Hematopoietic multipotent progenitor cell treated with erythropoietin and hydrocortisone succinate and interleukin-3 and kit ligand, for 8 days (in vitro differentiated cells): Measurements from ENCODE around the gene SHROOM3.

ENCODE experiments used
- DNase-seq: peaks from one replicate; pipeline ENCODE4 v3.0.0-alpha.2; 2015

Gene SHROOM3

DNA sequence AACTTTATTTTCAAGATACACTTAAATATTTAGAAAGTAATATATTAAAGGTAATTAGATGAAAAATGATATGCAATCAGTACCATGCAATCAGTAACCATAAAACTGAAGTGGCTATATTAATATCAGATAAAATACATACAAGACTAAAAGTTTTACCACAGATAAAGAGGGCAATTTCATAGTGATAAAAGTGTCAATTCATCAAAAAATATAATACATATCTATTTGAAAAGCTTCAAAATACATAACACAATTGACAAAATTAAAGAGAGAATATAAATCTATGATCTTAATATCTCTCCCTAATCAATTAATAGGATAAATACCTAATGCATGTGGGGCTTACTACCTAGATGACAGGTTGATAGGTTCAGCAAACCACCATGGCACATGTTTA lies 357.4 kb downstream of the SHROOM3 start:
- DNase-seq, result no peak

DNA sequence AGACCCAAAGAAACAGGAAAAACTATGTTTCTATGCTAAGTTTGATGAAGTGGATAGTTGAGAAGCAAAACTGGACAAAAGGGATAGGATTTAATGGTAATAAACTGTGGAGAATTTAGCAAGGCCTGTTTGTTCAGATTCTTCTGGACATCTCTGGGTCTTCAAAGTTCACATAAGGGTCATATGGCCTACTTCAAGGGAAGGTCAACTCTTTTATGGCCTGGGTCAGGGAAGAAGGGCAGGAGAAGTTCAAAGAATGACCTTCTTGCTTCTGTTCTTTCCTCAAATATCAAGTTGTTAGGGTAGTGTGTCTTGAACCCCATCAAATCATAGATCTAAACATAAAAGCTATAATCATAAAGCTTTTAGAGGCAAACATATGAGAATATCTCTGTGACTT lies 360.2 kb downstream of the SHROOM3 start:
- no peak for DNase-seq

DNA sequence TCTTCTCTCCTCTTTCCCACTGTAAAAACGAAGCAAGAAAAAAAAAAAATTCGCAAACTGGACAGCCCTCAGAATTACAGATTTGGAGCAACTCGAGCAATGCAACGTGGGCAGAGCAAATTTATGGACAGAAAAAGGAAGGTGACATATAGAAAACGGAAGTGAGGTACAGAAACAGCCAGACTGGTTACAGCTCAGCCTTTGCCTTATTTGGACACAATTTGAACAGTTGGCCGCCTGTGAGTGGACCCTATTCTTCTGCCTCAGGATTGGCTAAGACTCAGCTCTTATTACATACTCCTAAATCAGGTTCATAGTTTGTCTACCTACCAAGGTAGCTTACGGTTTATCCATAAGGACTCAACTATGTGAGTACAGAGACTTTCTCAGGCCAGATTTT lies 364.1 kb downstream of the SHROOM3 start:
- no peak for DNase-seq

DNA sequence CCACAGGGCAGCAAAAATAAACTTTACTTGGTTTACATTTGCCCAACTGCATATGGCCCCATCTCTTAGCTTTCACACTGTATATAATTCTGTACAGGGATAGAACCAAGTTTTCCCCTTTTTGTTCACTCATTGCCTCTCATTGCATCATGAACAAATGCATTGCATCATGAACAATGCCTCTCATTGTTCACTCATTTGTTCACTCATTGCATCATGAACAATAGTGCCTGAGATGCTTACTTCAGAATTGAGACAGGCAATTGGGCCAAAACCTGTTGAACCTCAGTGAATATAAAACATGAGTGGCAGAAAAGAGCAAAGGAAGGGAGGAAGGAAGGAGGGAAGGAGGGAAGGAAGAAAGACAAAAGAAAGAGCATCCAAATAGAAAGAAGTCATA lies 364.7 kb downstream of the SHROOM3 start:
- no peak for DNase-seq

DNA sequence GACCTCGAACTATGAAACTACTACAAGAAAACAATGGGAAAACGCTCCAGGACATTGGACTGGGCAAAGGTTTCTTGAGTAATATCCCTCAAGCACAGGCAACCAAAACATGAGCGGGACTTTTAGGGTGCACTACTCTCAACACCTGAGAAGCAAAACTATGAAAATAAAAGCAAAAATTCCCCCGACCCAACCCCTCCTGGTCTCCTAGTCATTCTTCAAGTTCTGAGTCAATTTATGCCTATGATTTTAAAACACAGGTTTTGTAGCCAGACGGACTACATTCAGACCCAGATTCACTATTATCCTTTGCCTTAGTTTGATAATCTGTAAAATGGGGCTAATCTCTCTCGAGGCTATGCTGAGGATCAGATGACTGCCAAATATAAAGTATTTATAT lies 365.9 kb downstream of the SHROOM3 start:
- DNase-seq, result no peak

DNA sequence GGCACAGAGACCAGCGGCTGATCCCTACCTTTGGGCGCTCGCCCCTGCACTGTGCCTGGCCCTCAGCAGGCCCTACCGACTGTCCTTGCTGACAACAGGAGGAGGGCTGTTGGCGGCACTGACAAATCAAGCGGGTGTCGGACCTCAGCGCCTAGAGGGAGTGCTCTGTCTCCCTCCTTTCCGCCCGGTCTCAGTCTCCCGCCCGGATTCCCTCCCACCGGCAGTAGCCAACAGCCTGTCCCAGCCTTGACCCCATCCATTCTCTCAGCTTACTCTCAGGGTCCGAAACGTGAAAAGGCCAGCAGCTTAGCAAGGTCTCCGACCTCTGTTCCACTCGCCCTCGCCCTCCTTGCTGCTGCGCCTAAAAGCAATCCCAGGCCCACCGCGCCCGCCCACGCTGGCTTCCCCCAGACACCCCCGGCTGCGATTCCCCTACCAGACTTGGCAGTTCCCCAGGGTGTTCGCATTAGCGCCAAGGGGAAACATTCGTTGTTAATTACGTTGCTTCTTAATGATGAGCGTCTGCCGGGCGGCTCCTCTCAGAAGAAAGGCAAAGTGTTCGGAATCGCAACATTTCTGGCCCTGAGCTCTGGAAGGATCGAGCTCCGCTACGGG lies 366.7 kb downstream of the SHROOM3 start:
- no peak for DNase-seq

DNA sequence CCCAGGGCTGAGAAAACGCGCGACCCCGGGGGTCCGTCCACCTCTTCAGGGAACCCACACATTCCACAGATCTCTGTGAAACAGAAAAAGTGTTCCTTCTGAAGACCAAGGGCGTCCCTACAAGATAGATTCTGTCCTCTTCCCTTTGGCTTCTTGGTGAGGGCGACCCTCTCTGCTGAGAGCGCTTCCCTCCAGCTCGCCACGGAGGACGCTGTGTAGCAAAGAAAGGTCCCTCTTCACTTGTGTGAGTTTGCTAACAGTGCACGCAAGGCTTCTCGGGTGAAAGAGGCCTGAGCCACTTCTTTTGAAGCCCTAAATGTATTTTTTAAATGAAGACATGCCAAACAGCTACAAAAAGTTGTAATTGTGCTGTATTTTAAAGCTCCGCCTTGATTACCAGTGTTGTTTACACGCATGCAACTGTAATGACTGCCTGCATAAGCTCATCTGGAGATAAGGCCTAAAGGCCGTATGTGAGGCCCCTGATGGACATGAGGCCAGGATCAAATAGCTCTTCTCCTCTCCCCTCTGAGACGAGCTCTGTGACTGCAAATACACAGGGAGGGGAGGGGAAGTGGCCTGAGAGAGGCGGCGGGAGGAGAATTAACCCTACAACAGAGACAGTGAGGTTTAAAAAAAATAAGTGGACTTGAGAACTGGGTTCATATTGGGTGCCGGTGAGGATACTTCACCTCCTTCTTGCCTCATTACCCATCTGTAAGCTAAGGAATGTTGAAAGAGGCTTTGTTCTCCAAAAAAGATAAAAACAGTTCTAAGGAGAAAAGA lies 367.4 kb downstream of the SHROOM3 start:
- no peak for DNase-seq

DNA sequence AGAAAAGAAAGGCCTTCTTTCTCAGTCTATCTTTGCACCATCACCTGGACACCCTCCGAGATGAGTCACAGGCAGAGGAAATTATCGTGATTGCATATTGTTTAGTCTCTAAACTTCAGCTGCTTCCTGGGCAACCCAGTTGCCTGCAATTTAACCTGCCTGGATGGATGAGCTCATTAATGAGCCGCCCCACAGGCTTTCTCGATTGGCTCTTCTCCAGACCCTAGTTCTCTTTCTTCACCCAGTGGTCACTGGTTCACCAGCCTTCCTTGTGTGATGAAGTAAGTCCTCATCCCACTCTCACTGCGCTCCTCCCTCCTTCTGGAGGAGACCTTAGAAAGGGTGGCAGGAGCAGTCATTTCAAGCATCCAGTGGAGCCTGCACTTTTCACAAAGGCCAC lies 368.5 kb downstream of the SHROOM3 start:
- DNase-seq, result no peak

DNA sequence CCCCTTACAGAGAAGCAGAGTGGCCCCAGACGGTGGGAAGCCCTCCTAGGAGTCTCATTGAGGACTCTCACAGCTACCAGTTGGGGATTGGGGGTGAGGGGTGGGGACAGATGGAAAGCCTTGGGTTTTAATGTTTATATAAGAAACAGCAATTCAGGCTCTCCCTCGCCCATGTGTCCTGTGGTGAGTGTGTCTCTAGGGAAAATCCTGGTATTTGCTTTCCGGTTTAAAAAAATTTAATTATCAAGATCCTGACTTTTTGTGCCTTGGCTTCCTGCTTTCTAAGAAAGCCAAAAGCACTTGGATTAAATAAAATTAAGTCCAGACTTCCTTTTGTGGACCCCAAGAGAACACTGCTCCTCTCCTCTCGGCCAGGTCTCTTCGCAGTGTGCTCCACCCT lies 369.1 kb downstream of the SHROOM3 start:
- no peak for DNase-seq

DNA sequence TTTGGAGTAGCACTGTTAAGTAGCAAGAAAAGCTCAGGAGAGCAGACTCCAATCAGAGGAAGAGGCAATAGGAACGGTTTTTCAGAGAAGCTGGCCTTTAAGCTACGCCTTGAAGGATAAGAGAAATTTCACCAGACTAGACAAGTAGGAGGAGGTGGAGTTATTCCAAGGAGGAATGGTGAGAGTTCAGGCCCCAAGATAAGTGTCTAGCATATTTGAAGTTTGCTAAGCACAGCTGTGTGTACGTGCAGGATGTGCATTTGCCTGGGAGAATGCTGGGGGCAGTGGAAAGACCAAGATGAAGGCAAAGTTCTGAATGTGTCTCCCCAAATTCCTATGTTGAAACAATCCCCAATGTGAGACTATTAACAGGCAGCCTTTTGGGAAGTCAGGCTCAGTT lies 371.3 kb downstream of the SHROOM3 start:
- DNase-seq, result no peak

DNA sequence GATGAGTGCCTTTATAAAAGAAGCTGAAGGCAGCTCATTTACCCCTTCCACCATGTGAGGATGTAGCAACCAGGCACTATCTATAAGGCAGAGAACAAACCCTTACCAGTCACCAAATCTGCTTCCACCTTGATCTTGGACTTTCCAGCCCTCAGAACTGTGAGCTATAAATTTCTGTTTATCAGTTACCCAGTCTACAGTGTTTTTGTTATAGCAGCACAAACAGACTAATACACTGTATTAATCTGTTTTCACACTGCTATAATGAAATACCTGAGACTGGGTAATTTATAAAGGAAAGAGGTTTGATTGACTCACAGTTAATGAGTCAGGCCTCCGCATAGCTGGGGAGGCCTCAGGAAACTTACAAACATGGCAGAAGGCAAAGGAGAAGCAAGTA lies 371.7 kb downstream of the SHROOM3 start:
- no peak for DNase-seq

DNA sequence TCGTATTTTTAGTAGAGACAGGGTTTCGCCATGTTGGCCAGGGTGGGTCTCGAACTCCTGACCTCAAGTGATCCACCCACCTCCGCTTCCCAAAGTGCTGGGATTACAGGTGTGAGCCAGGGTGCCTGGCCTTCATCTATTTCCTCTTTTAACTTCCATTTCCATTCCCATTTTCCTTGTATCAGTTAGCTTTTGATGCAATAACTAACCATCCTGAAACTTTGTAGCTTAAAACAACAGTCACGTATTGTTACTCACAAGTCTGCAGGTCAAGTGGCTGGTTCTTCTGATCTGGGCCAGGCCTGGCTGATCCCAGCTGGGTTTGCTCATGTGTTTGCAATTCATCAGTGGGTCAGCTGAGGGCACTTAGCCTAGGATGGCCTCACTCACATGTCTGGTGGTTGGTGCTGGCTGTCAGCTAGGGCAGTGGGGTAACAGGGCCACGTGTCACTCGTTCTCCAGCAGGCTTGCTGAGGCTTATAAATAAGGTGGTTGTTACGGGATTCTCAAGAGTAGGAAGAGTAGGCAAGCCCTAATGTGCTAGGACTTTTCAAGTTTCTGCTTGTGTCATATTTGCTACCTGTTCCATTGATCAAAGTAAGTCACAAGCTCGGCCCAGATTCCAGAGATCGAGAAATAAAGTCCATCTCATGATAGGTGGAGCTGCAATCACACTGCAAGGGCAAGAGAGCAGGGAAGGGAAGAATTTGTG lies 374.7 kb downstream of the SHROOM3 start:
- DNase-seq, result no peak

DNA sequence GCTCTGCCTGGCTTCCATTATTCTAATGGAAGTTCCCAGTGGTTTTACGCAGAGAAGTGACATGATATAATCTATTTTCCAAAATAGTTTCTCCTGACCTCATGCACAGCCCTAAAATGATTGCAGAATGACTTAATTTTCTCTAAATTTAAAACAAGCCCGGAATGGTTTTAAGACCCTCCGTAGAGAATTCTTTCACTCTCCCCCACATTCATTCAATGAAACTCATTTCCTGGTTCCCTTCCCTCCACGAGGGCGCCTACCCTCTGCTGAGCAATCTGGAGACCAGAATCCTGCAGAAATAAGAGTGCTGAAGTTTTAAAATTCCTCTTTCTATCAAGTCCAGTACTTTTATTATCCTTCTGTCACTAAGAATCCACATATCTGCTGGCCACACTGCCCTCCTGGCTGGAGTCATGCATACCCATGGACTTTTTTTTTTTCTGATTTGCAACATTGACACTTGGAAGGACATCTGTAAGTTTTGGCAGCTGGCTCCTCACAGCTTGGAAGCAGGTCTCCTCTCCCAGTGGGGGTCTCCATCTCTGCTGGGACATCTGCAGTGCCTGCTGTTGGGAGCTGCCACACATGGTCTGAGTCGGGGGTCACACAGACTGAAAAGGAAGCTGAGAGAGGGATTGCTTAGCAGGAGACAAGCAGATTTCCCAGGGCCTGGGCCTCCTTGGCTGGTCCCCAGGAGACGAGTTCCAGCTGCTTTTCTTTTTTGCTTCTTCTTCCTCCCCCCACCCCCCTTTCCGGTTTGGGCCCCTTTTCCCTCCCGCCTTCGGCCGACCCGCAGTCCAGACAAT lies 376.8 kb downstream of the SHROOM3 start:
- no peak for DNase-seq

DNA sequence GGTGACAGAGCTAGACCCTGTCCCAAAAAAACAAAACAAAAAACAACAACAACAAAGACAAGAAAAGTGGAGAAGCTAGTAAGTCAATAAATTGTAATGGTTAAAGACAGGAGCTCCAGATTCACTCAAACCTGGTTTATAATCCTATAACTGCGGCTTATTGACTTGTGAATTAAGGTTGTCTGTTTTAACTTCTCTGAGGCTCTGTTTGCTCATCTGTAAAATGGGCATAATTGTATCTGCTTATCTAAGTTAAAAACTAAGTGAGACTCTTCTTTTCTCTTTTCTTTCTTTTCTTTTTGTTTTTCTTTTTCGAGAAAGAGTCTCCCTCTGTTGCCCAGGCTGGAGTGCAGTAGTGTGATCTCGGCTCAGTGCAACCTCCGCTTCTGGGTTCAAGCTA lies 378.0 kb downstream of the SHROOM3 start:
- DNase-seq, result no peak

DNA sequence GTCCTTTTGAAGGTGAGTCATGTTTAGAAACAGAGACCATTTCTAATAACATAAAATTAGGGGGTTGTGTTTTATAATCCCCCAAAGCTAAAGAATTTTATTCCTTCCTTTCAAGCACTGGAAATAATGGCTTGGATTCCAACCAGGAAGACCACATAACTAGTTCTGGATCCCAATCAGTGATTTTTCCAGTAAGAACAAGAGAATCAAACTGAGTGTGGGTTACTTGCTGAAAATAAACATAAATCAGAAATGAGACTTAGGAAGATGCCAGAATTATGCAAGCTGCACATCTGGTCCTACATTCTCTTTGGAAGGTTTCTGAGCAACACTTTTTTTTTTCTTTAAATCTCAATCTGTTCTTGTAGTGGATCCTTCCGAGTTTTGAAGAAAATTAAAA lies 386.6 kb downstream of the SHROOM3 start:
- DNase-seq, result no peak

DNA sequence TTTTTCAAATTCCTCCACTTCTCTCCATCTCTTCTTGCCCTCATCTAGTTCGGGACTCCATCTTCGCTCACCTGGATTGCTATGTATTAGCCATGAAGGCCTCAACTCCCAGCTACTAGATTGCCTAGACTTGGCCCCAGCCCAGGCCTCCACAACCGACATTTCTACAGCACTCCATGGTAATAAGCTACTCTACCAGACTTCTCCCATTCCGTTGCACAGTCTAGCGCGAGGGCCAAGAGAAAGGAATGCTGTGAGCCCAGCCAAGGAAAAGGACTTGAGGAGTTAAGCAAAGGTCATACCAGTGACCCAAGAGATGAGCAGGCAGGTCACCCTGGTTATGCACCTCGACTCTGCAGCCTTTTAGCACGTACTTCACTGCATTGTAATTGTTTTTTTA lies 387.3 kb downstream of the SHROOM3 start:
- DNase-seq, result no peak

DNA sequence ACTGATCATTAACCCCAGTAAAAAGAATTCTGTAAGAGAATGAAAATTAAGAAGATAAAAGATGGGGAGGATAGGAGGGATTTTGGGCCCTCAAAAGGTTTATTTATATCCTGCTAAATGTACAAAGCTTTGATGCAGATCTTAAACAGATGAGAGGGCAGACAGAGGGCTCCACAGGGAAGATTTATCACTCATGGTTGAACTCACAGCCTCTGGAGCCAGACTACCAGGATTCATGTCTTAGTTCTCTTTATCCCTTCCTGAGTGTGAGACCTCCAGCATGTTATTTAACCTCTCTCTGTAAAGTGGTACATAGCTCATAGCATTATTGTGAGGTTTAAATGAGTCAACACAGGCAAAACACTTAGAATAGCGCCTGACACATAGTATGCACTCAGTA lies 388.5 kb downstream of the SHROOM3 start:
- no peak for DNase-seq

DNA sequence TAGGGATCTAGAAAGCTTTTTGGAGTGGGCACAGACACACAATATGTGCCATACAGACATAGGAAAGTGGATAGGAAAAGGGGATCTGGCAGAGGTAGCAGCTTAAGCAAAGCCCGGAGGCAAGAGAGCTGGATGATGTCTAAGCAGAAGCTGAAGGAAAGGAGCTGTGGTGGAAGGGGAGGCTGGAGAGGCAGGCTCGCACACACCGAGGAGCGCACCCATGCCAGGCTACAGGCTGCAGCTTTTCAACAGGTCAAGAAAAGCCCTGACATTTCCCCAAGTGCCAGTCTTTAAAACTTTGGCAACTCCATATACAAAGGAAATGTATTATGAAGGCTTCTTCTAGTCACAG lies 395.6 kb downstream of the SHROOM3 start:
- DNase-seq, result no peak

DNA sequence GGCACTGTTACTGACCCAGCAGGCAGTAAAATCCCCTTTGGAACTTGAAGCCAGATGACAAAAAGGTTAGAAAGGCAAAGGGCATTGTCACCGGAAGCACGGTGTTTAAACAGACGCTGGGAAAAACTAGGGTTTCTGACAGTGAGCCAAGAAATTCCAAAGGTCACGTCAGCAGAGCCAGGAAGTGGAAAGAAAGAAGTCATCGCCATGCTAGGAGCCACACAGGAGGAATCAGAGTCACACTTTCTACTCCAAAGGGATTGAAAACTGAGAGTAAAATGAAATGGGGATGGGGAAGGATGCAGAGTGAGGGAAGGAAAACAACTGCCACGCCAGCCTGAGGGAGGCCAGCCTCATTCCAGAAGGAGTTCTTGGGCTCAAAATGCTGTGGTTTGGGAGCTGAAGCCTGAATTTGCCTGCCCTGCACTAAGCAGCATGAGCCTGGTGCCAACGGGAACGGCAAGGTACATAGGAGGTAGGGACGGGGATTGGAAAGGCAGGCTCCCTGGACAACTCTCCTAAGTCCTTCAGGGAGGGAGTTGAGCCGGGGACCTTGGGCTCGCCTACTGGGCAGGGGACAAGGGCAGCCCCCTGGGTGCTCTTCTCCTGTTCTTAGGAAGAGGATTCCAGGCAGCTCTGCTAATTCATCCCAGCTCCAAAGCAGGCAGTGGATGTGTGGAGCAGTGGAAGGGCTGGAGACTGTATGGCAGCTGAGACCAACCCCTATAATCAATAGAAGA lies 396.1 kb downstream of the SHROOM3 start:
- no peak for DNase-seq

DNA sequence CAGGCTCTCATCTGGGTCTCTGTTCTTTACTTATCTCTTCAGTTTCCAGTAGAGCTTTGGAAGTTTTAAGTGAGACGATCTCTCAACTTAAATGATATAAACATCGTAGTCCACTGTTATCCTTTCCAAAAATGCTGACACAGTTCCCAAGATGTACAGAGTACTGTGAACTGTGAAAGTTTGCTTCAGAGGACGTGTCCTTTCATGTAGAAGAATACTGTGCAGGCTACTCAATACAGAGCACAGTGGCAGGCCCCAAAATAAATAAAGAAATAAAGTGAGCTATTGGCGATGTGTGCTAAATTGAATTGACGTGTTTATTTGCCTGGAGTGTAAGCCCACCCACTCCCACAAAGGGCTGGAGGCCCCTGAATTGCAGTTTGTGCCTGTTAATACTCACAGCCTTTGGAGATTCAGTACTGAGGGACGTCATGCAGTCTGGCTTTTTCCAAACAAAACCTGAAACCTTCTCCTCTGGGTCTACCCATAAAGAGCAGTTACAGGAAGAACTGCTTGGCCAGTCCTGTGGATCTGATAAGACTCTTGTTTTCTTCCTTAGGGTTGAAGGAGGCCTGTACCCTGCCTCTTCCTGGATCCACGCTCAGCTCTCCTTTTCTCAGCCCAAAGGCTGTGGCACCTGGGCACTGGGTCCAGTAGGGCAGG lies 396.8 kb downstream of the SHROOM3 start:
- DNase-seq, result no peak
